GM21390 (cell line): ENCODE results near the gene ETHE1.

ENCODE experiments used
- ATAC-seq: cut with Tn5 transposase; IDR thresholded peaks from one replicate; pipeline ENCODE4 v1.9.1; 2021; ENCODE audit not compliant: unreplicated experiment

The ETHE1 gene

DNA sequence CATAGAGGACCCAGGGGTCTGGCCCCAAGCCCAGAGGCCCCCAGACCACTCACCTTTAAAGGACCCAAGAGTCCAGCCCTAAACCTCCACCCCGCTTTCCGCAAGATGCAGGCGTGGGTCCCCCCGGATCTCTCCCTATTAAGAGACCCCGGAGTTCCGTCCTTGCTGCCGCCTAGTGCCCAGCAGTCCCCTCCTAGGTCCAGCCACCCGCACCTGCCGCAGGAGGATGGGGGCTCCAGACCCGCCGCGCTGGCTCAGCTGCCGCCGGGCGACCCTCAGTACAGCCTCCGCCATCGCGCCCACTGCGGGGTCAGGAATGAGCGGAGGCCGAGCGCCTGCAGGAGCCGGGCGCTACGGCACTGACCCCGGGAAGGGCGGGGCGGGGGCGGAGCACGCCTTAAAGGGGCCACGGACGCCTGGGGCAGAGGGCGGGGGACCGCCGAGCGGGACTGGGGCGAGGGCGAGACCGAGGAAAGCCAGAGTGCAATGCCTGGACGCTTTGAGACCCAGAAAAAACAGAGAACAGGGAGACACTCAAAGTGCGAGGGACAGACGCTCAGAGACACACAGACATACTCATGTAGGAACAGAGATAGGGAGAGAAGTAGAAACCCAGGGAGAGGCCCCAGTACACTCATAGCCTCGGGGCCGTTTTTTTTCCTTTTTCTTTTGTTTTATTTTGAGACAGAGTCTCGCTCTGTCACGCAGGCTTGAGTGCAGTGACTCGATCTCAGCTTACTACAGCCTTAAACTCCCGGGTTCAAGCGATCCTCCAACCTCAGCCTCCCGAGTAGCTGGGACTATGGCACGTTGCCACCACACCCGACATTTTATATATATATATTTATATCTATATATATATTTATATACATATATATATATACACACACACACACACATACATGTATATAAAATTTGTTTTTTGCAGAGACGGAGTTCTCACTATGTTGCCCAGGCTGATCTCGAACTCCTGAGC, at the start of gene ETHE1:
ETHE1 (minus strand) TSS at position 318 of the 976 bp plus-strand sequence; CDS start at position 294, 24 bp downstream.
- ATAC-seq, result peak; percentile 74

GRCh38 chr19:43575955-43576878, 49.2 kb upstream of the ETHE1 start:
- no peak for ATAC-seq

DNA sequence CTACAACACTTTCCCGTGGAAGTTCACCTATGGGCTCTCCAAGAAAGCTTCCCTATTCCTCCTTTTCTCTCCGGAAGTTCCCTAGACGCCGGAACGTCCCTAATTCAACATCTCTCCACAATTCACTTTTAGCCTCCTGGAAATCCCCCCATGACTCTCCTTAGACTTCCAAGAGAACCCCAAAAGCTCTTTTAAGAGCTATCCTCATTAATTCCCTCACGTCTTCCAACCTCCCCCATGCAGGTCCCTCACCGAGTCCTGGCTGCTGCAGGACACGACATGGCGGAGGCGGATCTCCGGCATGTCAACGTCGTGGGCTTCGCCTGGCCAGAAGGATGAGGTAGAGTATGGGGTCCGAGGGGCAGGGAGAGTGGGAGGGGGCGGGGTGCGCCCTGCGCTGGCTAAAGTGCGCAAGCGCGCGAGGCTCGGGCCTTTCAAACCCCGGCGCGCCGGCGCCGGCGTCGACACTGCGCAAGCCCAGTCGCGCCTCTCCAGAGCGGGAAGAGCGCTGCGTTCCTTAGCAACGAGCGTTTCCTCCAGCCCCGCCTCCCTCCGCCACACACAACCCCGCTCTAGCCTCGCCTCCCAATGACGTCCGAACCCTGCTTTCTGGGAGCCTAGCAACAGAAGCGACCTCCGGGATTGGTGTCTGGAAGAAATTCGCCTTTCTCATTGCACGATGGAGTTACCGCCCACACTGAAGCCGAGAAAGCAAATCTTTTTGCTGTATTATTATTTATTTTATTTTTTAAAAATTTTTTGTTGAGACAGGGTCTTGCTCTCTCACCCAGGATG, 48.4 kb upstream of the ETHE1 start, which contains the start of the genes PINLYP and XRCC1:
PINLYP (plus strand) TSS at position 646 of the 795 bp plus-strand sequence. CDS start 1,391 bp downstream, outside the sequence.
XRCC1 (minus strand) TSS at position 372 of the 795 bp plus-strand sequence; CDS start at position 303, 69 bp downstream.
- peak; percentile 92 for ATAC-seq

DNA sequence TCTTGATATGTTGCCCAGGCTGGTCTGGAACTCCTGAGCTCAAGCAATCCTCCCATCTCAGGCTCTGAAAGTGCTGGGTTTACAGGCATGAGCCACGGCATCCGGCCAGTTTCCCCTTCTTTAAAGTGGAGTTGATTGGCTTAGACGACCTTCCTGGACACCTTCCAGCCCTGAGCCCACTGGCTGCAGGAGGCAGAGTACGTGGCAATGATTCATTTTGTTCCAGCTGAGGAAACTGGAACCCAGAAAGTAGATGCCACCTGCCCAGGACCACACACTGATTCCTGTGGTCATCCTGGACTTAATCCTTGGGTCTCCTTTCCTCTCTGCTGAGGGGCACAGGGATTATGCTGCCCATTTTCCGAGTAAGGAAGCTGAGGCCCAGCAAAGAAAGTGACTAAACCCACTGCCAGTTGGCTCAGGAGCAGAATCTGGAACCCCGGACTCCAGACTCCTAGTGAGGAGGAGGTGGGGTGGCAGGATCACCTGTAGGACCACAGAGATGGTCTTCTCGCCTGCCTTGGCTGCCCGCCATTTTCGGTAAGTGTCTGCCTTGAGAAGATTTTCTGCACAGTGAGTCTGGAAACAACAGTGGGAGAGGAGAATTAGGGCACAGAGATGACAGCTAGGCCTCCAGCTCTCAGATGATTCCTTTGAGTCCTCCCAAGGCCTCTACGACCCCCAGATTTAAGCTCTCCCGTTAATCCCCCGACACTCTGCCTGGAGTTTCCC, 47.6 kb upstream of the ETHE1 start:
- ATAC-seq, result no peak

DNA sequence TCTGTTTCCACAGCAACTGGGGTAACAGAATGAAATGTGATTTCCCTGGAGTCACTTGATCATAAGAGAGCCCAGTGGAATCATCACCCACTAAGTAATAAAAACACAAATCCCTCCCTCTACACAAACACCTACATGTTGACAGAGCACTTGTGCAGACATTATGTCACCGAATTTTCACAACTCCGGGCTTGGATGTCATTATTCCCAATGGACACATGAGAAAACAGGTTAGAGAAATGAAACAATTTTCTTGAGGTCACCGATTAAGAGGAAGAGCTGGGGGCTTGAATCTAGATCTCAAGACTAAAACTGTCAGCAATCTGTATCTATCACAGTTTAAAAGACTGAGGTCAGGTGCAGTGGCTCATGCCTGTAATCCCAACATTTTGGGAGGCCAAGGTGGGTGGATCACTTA, 45.2 kb upstream of the ETHE1 start:
- no peak for ATAC-seq

GRCh38 chr19:43570174-43570791, 43.3 kb upstream of the ETHE1 start:
- ATAC-seq, result no peak

DNA sequence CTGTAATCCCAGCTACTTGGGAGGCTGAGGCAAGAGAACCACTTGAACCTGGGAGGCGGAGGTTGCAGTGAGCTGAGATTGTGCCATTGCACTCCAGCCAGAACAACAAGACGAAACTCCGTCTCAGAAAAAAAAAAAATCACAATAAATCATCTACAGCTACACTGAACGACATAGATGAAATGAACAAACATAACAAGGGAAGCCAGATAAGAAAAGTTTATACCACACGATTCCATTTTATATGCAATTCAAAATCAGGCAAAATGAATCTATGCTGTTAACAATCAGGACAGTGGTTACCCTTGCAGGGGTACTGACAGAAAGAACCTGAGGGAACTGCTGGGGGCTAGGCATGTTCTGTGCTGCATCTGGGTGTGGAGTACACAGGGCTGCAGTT, 42.7 kb upstream of the ETHE1 start:
- no peak for ATAC-seq

GRCh38 chr19:43564800-43565199, 37.8 kb upstream of the ETHE1 start:
- ATAC-seq, result no peak

DNA sequence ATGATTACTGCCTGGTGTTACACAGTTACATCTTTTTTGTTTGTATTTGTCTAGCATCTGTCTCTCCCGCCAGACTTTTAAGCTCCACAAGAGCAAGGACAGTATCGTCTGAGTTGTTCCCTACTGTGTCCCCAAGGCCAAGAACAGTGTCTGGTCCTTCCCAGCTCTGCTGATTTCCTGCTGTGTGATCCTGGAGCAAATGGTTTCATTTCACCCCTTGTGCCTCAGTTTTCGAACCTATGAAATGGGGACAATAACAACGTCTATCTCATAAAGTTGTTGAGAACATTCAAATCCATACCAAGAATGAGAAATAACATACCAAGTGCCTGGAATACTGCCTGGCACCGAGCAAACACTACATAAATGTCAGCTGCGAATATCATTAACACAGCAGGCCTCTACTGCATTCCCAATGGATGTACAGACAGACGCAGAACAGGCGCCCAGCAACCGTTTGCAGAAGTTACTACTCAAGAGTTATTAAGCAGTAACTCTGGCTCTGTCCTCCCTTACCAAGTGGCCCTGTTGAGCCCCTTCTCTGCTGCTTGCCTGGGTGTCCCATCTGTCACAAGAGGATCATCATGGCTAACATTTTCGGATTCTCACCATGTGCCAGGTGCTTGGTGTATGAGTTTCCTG, 36.9 kb upstream of the ETHE1 start:
- ATAC-seq, result no peak

GRCh38 chr19:43562698-43563241, 35.8 kb upstream of the ETHE1 start:
- ATAC-seq, result peak; percentile 69

GRCh38 chr19:43562226-43562697, 35.3 kb upstream of the ETHE1 start:
- no peak for ATAC-seq

GRCh38 chr19:43561139-43561970, 34.4 kb upstream of the ETHE1 start:
- no peak for ATAC-seq

GRCh38 chr19:43560687-43561086, 33.7 kb upstream of the ETHE1 start:
- ATAC-seq, result no peak

DNA sequence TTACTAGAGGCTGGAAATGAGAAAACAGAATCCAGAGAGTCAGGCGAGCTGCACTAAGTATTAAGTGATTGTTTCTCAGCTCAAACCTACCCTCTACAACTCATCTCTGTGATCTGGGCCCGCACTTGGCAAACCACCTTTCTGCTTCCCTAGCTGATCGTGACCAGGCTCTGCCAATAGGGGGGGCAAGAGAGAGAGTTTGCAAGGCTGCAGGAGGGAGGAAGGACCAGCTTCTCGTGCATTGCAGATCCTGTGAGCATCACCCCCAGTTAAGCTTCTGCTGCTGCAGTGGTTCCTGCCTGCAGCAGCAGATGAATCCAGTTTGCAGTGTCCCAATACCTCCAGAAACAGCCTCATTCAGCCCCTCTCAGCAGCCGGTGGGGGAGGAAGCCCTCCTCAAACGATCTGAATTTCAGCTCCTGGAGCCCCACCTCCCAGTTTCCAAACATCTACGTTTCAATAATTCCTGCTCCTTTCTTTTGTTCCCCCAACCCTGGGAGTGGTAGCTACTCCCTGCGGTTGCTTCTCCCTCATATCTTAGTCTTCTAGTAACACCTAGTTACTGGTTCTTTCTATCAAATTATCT, 28.3 kb upstream of the ETHE1 start:
- no peak for ATAC-seq

GRCh38 chr19:43554317-43554895, 27.4 kb upstream of the ETHE1 start:
- ATAC-seq, result no peak

DNA sequence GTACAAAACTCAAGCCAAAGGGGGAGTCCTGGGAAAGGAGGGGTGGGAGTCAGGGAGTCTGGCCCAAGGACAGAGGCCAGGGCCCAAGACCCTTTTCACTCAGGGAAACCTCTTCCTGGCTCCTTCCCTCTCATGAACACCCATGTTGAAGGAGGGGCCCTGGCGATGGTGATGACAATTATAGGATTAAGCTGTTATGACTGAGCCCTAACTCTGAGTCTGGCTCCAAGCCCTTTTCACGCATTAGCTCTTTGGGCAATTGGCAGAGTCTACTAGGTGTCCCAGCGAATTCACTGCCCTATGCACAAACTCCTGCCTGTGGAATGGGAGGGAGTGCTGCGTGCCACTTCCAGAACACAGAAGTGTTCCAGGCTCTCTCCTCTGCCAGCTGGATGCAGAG, 26.7 kb upstream of the ETHE1 start:
- ATAC-seq, result no peak

GRCh38 chr19:43552616-43553015, 25.6 kb upstream of the ETHE1 start:
- no peak for ATAC-seq
